KBM-7 (cell line): ENCODE data around the gene ZBTB46.

Experiments
- DNase-seq: peaks from one replicate; pipeline ENCODE4 v3.0.0-alpha.2; 2015
- in situ Hi-C: fragments of 300-500 bp; cut with MboI; formaldehyde crosslinking; loops from 2 replicates; pipeline ENCODE4 v1.14.3; 2020; ENCODE audit warnings: low sequenced_read_pairs, low pct_unique_long_range_greater_than_20kb, mixed read lengths

Gene ZBTB46

DNA sequence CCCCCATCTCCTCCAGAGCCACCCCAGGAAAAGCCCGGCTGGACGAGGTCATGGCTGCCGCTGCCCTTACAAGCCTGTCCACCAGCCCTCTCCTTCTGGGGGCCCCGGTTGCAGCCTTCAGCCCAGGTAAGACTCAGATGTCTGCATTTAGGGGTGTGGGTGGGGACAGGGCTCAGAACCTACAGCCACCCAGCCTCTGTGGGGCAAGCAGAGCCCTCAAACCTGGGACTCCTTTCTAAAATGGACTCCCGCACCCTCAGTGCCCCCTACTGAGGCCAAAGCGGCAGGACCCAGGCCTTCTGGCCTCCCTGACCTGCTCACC lies 89.7 kb downstream of the ZBTB46 start:
- in situ Hi-C loops = no loop called here

DNA sequence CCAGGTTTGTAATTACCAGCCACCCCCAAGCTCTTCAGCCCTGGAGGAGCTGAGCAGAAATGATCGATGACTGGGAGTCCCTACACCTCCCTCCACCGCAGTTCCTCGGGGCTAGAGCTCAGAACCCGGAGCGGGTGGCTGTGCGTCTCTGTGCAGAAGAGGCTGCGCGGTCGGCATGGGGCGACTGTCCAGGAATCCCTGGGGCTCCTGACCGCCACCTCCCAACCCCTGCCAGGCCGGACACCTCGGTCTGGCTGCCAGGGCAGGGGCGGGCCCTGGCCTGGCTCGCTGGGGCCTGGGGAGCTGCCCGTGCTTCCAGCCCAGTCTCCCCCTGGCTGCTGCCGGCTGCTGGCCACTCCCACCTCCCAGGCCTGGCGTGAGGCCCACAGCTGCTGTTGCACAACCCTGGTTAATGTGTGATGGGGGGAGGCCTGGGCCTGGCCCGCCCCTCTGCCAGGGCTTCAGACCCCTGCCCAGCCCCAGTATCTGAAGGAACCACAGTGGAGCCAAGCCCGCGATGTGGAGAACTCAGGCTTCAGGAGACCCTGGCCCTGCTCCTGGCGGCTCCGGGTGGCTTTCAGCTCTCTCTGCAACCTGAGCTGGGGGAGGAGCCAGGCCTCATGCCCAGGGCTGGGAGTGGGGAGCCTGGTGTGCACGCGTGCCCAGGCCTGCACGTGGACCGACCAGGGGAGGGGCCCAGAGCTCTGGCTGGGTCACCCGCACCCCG lies 90.3 kb downstream of the ZBTB46 start:
- in situ Hi-C loops = no loop called here
- peak; percentile 89 for DNase-seq

More for the DNA sequence above, 89.7 kb downstream of the ZBTB46 start:
- DNase-seq = no peak

DNA sequence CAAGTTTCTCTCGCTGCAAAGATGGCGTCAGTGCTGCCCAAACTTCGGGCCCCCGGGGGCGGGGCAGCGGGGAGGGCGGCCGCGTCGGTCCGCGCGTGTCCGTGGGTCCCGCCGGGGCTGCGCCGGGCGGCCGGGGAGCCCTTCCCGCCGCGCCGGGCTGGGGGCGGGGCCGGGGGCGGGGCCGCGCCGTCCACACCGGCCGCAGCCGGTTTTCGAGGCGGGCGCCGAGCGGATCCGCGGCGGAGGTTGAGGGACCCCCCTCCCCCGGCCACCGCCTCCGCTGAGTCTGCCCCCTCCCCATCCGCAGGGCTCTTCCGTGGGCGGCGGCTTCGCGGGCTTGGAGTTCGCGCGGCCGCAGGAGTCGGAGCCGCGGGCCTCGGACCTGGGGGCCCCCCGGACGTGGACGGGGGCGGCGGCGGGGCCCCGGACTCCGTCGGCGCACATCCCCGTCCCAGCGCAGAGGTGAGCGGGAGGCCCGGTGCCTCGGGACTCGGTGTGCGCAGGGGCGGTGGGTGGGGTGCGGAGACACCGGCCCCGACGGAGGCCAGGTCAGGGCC lies 90.9 kb downstream of the ZBTB46 start:
- DNase-seq = no peak
- in situ Hi-C loops = no loop called here

DNA sequence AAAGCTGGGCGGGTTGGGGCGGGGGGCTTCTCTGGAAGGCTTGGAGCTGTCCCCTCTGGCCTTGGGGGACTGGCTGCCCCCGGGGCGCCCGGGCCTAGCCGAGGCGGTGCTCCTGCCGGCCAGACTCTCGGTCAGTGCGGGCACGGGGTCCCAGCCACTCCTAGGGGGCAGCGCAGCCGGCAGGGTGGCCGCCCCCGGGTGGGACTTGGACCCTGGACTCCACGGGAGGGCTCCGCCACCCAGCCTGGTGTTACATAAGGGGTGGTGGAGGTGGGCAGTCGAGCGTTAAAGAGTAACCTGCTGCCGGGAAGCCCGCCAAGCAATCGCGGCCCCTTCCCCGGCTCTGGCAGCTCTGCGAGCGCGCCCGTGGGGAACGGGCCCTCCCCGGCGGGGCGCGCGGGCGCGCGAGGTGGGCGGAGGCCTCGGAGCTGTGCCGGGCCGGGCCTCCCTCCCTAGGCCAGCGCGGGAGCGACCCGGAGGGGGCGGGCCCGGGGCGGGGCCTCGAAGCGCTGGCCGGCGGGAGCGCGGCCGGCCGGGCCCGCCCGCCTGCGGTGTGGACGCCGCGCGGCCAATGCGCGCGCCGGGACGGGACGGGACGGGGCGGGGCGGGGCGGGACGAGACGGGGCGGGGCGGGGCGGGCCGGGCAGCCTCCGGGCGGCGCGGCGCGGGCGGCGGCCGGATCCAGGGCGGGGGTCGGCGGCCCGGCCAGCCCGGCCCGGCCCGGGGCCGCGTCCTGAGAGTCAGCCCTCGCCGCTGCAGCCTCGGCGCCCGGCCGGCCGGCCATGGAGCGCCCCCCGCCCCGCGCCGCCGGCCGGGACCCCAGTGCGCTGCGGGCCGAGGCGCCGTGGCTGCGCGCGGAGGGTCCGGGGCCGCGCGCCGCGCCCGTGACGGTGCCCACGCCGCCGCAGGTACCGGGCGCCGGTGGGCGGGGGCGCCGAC lies 91.7 kb downstream of the ZBTB46 start, which contains the start of gene SLC2A4RG:
SLC2A4RG (plus strand) TSS at position 647 of the 940 bp plus-strand sequence; CDS start at position 784, 137 bp downstream.
- in situ Hi-C loops = no loop called here
- peak; percentile 51 for DNase-seq

DNA sequence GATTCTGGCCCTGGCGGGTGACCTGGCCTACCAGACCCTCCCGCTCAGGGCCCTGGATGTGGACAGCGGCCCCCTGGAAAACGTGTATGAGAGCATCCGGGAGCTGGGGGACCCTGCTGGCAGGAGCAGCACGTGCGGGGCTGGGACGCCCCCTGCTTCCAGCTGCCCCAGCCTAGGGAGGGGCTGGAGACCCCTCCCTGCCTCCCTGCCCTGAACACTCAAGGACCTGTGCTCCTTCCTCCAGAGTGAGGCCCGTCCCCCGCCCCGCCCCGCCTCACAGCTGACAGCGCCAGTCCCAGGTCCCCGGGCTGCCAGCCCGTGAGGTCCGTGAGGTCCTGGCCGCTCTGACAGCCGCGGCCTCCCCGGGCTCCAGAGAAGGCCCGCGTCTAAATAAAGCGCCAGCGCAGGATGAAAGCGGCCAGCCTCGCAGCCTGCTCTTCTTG lies 92.4 kb downstream of the ZBTB46 start:
- DNase-seq = no peak
- in situ Hi-C loops = no loop called here

DNA sequence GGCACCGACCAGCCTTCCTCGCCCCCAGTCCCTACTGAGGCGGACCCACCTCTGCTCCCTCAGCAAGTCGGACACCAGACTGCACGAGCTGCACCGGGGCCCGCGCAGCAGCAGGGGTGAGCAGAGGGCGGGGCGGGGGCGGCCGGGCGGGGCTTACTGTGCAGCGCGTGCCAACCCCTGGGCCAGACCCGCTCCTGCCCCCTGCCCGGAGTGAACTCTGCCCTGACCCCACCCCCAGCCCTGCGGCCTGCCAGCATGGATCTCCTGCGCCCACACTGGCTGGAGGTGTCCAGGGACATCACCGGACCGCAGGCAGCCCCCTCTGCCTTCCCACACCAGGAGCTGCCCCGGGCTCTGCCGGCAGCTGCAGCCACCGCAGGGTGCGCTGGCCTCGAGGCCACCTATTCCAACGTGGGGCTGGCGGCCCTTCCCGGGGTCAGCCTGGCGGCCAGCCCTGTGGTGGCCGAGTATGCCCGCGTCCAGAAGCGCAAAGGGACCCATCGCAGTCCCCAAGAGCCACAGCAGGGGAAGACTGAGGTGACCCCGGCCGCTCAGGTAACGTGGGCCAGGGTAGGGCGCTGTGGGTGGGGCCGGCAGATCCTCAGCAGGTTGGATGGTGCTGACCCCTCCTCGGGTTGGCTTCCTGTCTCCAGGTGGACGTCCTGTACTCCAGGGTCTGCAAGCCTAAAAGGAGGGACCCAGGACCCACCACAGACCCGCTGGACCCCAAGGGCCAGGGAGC lies 92.9 kb downstream of the ZBTB46 start:
- in situ Hi-C loops = no loop called here
- no peak for DNase-seq

DNA sequence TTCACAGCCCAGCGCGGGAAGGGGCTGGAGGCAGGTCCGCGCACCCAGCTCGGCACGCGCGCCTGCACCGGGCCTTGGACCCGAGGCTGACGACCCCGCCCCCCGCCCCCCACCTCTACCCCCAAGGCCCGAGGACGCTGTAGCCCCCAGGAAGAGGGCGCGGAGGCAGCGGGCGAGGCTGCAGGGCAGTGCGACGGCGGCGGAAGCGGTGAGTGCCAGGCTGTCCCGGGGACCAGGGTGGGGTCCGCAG lies 93.4 kb downstream of the ZBTB46 start:
- in situ Hi-C loops = no loop called here

DNA sequence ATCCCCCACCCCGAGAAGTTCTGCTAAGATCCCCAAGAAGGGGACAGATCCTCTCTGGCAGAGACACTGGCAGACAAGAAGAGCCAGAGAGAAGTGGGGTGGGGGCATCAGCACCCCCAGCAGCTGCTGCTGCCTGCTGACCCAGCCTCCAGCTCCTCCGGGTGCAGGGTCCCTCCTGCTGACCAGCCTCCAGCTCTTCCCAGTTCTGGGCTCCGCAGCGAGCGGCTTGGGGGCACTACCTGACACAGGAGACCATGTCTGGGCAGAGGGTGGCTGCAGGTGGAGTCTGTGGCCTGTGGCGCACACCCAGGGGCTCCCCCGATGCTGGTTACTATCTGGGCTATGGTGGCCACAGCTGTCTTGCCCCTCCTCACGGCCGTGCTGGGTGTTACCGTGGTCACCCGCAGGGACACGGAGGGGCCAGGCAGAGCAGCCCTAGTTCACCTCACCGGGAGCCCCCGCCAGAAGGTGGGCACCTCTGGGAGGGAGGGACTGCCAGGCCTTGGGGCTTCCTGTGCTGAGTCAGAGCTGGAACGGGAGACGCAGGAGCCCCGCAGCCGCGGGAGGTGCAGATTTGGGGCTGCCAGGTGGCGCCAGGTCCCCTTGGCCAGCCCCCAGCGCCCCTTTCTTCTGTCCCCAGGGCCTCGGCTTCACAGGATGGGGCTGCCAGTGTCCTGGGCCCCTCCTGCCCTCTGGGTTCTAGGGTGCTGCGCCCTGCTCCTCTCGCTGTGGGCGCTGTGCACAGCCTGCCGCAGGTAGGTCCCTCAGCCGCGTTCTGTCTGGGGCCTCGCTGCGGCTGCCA lies 94.0 kb downstream of the ZBTB46 start:
- no peak for DNase-seq
- in situ Hi-C loops = no loop called here

More for the DNA sequence above, 93.4 kb downstream of the ZBTB46 start:
- DNase-seq = no peak

DNA sequence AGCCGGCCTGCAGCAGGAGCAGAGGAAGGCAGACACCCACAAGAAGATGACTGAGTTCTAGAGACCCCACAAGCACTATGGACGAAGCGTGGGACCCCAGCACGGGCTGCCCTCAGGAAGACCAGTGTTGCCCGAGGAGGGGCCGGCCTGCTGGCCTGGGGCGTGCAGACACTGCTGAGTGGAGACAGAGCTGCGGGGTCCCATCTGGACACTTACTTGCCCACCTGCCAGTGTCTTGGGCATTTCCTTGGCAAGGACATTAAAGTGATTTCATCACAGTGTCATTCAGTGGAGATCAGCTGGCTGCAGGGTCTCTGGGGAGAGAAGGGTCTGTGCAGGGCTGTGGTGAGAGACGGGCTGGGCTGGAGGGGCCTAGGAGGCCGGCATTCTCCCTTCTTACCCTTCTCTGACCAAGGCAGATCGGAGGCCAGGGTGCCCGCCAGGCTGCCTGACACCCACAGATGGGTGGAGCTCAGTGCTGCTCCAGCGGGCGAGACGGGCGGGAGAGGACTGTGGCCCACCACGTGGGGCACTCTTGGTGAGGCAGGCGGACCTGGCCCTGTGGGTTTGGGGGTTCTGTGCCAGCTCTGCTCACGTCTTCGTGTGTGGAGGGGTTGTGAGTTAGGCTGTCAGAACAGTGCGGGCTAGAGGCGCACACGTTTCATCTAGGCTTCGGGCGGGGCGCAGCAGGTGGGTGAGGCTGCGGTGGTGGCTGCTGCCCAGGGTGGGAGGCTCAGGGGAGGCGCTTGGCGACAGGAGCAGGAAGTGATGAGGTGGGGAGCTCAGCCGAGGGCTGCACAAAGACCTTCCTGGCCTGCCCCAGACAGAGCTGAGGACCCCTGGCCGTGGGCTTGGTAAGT lies 95.0 kb downstream of the ZBTB46 start, which contains the start of gene LIME1:
LIME1 (plus strand) TSS at position 806 of the 860 bp plus-strand sequence. CDS start 886 bp downstream, outside the sequence.
- no peak for DNase-seq
- in situ Hi-C loops = no loop called here

DNA sequence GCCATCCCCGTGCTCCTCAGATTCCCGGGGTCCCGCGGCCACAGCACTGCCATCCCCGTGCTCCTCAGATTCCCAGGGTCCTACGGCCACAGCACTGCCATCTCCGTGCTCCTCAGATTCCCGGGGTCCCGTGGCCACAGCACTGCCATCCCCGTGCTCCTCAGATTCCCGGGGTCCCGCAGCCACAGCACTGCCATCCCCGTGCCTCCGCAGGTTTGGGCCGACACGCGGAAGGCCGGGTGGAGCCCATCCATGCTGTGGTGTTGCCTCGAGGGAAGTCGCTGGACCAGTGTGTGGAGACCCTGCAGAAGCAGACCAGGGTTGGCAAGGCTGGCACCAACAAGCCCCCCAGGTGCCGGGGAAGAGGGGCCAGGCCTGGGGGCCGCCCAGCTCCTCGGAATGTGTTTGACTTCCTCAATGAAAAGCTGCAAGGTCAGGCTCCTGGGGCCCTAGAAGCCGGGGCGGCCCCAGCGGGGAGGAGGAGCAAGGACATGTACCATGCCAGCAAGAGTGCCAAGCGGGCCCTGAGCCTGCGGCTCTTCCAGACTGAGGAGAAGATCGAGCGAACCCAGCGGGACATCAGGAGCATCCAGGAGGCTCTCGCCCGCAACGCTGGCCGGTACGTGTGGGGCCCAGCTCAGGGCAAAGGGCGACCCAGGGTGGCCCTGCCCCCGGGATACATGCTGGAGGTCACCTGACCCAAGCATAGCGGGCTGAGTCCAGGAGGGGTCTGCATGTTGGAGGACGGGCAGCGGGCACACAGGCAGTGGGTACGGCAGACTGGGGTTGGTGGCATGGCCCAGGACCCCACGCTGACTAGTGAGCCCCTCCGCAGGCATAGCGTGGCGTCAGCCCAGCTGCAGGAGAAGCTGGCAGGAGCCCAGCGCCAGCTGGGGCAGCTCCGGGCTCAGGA lies 95.9 kb downstream of the ZBTB46 start:
- no peak for DNase-seq
- in situ Hi-C loops = no loop called here

DNA sequence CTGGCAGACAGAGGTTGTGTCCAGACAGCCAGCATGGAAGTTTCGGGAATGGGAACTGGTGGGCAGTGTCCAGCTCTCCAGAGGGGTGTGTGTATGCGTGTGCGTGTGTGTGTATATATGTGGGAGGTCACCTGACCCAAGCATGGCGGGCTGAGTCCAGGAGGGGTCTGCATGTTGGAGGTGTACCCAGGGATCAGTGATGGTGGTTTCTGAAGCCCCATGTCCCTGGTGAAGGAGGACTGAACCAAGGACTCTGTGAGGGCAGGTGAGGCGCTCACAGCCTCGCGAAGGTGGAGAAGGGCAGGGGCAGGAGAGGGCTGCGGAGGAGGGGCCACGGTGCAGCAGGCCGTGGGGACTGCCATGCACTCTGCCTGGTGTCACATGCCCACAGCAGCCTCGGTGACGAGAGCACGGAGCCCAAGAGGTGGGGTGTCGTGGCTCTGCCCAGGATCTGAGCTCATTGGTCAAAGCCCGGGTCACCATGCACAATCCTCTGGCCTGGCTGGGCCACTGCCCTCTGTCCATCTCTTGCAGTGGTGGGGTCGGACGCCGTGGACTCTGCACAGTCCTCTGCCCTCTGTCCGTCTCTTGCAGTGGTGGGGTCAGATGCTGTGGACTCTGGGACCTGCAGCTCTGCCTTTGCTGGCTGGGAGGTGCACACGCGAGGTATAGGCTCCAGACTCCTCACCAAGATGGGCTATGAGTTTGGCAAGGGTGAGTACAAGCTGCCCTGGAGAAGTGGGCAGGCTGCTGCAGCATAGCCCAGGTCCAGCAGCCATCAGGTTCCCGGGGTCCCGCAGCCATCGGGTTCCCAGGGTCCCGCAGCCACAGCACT lies 96.7 kb downstream of the ZBTB46 start:
- DNase-seq = no peak
- in situ Hi-C loops = no loop called here

DNA sequence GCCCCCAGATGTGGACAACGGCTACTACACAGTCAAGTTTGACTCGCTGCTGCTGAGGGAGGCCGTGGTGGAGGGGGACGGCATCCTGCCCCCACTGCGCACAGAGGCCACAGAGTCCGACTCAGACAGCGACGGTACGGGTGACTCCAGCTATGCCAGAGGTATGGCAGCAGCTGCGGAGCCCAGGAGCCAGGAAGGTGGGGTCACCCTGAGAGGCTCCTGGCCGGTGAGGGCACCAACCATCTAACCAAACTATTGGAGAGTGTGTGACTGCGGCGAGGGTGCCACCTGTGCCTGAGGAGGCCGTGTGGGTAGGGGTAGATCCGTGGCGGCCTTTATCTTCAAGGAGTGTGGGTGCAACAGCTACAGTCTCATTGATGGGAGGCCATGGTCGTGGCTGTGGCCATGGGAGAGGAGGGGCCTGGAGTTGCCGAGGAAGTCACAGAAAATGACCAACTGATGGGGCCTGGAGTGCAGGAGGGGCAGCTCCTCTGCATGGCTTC lies 97.4 kb downstream of the ZBTB46 start:
- in situ Hi-C loops = no loop called here
- DNase-seq = no peak

DNA sequence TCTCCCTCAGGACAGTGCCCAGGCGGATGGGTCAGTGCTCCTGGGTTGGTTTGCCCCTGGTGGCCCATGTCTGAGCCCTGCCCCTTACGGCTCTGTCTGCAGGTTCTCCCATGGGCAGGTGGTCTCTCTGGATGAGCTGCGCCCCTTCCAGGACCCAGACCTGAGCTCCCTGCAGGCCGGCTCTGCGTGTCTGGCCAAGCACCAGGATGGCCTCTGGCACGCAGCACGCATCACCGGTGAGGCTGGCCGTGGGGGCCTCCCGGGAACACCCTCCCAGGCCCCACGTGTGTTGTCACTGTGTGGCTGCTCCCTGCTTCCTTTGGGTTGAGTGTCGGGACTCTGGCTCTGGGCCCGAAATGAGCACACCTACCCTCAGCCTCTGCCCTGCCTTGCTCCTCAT lies 97.9 kb downstream of the ZBTB46 start:
- in situ Hi-C loops = no loop called here

DNA sequence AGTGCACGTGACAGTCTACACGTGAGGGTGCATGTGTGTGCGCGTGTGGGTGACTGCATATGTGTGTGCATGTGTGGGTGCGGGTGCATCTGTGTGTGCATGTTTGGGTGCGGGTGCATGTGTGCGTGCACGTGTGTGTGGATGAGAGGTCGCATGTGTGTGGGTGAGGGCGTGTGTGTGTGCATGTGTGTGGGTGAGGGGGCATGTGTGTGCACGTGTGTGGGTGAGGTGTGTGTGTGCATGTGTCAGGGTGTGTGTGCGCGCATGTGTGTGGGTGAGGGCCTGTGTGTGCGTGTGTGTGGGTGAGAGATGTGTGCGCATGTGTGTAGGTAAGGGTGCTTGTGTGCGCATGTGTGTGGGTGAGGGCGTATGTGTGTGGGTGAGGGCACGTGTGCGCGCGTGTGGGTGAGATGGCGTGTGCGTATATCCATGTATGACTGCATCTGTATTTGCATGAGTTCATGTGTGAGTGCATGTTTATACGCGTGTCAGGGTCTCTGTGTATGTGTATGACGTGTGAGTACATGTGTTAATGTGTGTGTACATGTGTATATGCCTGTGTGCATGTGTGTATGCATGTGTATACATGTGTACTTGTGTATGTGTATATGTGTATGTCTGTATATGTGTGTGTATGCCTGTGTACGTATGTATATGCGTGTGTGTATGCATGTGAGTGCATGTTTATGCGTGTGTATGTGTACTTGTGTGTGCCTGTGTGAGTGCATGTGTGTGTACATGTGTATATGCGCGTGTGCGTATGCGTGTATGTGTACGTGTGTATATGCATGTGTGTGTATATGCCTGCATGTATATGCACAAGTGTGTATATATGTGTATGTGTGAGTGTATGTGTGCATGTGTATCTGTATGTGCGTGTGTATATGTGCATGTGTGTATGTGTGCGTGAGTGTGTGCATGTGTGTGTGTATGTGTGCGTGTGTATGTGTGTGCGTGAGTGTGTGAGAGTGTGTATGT lies 98.7 kb downstream of the ZBTB46 start:
- in situ Hi-C loops = no loop called here
- DNase-seq = no peak

More for the DNA sequence above, 97.9 kb downstream of the ZBTB46 start:
- DNase-seq = no peak

DNA sequence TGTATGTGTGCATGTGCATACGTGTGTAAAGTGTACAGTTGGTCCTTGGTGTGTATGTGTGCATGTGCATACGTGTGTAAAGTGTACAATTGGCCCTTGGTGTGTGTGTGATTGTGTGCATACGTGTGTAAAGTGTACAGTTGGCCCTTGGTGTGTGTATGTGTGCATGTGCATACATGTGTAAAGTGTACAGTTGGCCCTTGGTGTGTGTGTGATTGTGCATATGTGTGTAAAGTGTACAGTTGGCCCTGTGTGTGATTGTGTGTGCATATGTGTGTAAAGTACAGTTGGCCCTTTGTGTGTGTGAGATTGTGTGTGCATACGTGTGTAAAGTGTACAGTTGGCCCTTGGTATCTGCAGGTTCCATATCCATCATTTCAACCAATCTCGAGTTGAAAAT lies 99.7 kb downstream of the ZBTB46 start:
- in situ Hi-C loops = no loop called here
- no peak for DNase-seq
